NB4 (cell line): ENCODE data around the gene PPIF.

ENCODE experiments used
- DNase-seq: peaks from one replicate; pipeline ENCODE4 v3.0.0; 2010; ENCODE audit warnings: low read depth
- H3K4me3 ChIP-seq: one replicate; pipeline ENCODE4 v1.5.1; 2011; ENCODE audit warnings: mild to moderate bottlenecking, low read depth, low read length, moderate library complexity
- CTCF ChIP-seq: IDR thresholded peaks from one replicate; pipeline ENCODE4 v1.5.1; 2012; ENCODE audit warnings: low read depth, low read length
- MYC ChIP-seq: IDR thresholded peaks from 2 replicates; pipeline ENCODE4 v1.6.1; 2011; ENCODE audit warnings: low read depth, low read length
- POLR2A ChIP-seq: IDR thresholded peaks from 2 replicates; pipeline ENCODE4 v1.6.1; 2011; ENCODE audit warnings: mild to moderate bottlenecking; ENCODE audit not compliant: insufficient read length; ENCODE audit errors: extremely low read depth
- TF ChIP-seq, protein P1 (sequence below): IDR thresholded peaks from 2 replicates; pipeline ENCODE4 v1.6.1; 2011; ENCODE audit warnings: low read depth, low read length

The PPIF gene

GRCh38 chr10:79403441-79404230 is 56.4 kb downstream of the PPIF start:
- TF ChIP-seq POLR2A (no peak), CTCF (no peak), MYC (no peak)
- TF ChIP-seq, protein P1, sequence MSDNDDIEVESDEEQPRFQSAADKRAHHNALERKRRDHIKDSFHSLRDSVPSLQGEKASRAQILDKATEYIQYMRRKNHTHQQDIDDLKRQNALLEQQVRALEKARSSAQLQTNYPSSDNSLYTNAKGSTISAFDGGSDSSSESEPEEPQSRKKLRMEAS, result no peak; the same call in none of the 2 replicates
- DNase-seq, result peak; percentile 64
- H3K4me3 ChIP-seq, result no peak overlapping the region

DNA sequence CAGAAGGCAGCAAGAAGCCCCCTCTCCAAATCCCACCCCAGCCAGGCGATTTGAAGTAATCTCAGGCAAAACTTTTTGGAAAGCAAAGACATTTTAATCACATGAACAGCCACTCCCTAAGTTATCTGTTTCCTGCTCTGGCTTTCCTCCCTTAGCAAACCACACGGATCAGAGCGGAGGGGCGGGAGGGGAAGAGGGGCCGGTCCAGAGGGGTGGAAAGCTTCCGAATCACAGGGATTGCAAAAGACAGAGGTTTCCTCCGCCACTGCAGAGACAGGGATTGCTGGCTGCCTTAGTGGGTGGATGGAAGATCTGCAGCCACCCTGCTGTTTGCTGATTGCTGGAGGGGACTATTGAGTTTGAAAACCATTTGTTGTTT is 57.0 kb downstream of the PPIF start:
- peak; percentile 92 for DNase-seq
- no peak overlapping the region for H3K4me3 ChIP-seq
- TF ChIP-seq, protein P1, result no peak
- TF ChIP-seq MYC (no peak), CTCF (no peak), POLR2A (no peak)

GRCh38 chr10:79404690-79405131 is 57.4 kb downstream of the PPIF start:
- H3K4me3 ChIP-seq, result no peak overlapping the region
- DNase-seq, result no peak
- TF ChIP-seq POLR2A, result no peak
- no peak for TF ChIP-seq CTCF
- TF ChIP-seq, protein P1, result no peak
- no peak for TF ChIP-seq MYC
